Hematopoietic multipotent progenitor cell treated with erythropoietin and hydrocortisone succinate and interleukin-3 and kit ligand, for 15 days (in vitro differentiated cells): ENCODE measurements around the gene VPS52.

Experiments used
- DNase-seq: peaks from one replicate; pipeline ENCODE4 v3.0.0-alpha.2; 2015; ENCODE audit warnings: low spot score

Gene VPS52

DNA sequence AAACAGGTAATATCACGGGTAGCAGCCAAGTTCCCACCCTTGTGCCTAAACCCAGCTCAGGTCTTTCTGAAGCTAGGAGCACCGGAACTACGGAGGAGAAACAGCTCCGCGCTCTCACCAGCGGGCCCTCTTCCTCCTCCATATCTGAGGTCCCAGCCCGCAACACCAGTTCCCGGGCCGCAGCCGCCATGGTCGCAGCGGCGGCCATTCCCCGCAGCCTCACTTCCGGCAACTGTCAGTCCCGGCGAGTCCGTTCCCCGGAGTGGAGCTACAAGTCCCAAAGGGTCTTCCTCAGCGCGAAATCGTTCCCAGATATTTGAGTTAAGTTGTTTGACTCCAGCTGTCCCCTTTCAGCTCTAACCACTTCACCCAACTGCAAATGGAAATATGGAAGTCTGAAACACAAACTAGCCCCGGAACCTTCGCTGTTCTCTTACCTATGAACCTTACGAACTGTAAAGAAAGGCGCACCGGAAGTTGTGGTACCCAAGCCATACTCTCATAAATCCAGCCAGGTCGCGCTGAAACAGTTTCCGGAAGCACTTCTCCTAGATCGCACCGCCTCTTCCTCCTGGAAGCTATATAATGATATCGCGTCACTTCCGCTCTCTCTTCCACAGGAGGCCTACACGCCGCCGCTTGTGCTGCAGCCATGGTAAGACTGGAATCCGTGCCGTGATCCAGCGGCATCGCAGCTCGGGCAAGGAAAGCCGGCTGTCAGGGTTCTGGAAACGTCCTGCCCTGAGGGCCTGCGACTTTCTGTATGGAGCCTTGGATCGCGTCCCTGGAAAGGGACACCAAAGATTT is at the start of gene VPS52, which contains the start of gene RPS18:
Gene VPS52, minus strand, starts transcription at position 409 of the 807 bp plus-strand sequence. Its CDS starts 201 bp downstream, at position 208.
Gene RPS18, plus strand, starts transcription at position 608 of the 807 bp plus-strand sequence. Its CDS starts 45 bp downstream, at position 653.
- DNase-seq, result peak; percentile 99

DNA sequence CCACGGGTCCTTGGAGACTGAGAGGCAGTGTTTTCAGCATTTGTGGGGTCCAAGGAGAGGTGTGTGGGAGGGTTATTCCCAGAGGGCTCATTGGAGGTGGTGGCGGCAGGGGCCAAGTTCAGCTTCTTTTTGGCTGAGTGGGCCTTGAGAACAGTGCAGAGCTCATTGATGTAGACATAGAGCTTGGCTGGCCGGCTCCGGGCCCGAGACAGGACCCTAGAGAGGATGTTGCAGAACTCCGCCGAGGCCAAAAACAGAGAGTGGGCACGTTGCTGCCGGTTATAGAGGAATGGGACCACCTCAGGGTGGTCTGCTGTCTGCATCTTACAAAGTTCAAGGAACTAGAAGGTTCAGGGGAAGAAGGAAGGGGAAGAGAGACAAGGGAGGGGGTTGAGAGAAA is 49.6 kb upstream of the VPS52 start:
- DNase-seq, result no peak

- no peak for DNase-seq
Observed at GRCh38 chr6:33320315-33321181, 48.9 kb upstream of the VPS52 start.

- no peak for DNase-seq
Observed at GRCh38 chr6:33319939-33320314, 48.3 kb upstream of the VPS52 start.

GRCh38 chr6:33318426-33319073 is 46.9 kb upstream of the VPS52 start:
- DNase-seq, result no peak

GRCh38 chr6:33317669-33318425 is 46.2 kb upstream of the VPS52 start, which contains the start of gene ZBTB22:
TSS of gene ZBTB22 (minus strand) at chr6:33317744. CDS start at chr6:33316916, 828 bp downstream.
- DNase-seq, result peak; percentile 99

DNA sequence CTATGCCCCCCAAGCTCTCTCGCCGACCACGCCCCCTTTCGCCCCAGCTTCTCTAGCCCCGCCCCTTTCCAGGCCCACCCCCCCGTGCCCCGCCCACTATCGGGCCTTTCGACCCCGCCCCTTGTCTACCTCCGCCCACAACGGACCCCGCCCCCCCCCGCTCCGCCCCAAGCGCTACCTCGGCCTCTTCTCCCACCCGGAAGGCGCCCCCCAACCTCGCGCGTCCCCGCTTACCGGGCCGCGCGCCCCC is 45.7 kb upstream of the VPS52 start:
- peak; percentile 80 for DNase-seq

DNA sequence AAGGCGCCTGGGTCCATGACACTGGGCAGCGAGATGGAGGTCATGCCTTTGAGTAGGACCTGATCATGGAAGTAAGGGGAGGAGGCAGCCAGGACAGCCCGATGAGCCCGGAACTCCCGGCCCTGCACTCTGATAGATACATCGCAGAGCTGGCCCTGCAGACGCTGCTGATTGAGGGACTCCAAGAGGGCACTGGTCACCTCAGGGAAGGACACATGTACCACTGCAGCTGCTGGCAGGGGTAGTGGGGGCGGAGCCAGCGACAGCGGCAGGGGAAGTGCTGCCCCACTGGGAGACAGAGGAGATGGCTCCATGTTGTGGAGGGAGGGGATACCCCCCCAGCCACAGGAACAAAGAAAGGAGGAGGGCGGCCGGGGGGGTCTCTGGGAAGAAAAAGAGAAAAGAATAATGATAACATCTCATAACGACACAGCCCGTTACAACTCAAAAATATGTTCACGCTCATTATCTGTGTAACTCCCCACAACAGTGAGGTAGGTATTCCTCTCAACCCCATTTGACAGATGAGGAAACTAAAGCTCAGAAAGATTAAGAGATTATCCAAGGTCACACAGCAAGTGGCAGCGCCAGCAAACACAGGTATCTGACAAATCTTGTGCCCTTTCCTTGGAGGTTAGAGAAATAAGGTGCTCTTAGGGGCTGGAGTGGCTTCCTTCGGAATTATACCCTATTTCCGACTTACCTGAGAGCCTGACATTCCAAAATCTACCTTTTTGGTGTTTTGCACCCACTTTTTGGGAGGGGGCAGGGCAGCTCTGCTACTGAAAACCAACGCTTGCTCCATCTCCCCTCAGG is 45.1 kb upstream of the VPS52 start:
- no peak for DNase-seq

- no peak for DNase-seq
Observed at GRCh38 chr6:33315793-33316602, 44.3 kb upstream of the VPS52 start.

DNA sequence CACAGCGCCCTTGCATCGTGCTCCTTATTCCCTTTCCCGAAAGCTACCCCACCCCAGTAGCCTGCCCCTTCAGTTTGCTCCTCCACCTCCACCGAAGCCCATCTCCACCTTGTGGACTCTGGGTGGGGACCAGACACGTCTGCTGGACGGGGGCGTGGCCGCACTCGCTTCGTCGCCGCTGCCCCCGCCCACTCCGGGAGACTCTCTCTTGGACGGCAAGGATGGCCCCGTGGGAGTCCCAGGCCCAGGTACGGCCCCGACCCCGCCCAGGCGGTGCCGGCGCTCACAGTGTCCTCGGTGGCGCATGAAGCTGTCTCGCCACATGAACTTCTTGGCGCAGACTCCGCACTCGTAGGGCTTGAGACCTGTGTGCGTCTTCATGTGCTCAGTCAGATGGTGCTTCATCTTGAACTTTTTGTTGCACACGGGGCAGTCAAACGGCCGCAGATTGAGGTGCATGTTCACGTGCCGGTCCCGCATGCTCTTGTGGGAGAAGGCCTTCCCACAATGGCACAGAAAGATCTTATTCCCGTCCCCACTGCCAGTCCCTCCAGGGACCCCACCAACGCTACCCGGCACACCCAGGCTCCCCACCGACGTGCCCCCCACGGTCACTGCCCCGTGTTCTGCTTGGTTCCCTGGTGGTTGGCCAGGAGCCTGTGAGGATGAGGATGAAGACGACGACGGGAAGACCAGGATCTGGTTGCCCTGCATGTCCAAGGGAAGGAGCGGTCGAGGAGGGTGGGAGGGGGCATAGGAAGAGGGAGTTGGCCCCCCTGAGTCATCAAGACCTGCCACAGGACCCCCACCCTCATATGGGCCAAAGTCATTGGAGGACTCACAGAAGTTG is 43.5 kb upstream of the VPS52 start:
- peak; percentile 59 for DNase-seq

- DNase-seq, result peak; percentile 58
Observed at GRCh38 chr6:33314515-33314942, 42.9 kb upstream of the VPS52 start.

GRCh38 chr6:33313709-33314514 is 42.2 kb upstream of the VPS52 start, which contains the start of gene TAPBP:
TSS of gene TAPBP (minus strand) at chr6:33314078. CDS start at chr6:33314041, 37 bp downstream.
- peak; percentile 77 for DNase-seq

GRCh38 chr6:33313105-33313708 is 41.5 kb upstream of the VPS52 start:
- DNase-seq, result peak; percentile 23

DNA sequence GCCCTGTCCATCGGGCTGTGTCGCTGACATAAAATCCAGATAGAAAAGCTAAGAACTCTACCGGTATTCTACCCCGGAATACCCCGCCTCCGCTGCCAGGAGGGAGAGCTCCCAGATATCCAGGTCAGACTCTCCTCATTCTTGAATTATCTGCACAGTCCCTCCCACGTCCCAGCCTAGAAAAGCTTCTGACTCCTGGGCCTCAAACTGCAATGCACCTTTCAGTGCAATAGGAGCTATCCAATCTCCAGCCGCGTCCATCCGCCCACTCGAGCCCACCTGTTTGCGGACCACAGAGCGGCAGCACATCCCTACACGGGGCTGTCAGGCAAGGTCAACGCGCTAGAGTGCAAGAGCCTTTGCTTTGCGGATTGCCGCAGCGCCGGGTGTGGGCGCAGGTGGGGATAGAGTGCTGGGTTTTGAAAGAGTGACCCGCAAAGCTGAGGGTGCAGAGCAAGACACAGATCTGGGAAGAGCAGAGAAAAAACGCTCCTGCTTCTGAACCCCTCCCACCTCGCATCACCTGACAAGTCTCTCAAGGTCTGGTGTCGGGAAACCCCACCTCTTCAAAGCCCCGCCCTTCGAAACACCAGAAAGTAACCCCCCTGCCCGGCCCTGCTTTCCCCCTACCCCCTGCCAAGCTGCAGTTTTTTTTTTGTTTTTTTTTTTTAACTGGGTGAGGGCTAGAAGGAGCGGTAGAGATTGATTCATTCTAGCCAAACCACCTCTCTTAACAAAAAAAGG is 40.9 kb upstream of the VPS52 start:
- peak; percentile 70 for DNase-seq

DNA sequence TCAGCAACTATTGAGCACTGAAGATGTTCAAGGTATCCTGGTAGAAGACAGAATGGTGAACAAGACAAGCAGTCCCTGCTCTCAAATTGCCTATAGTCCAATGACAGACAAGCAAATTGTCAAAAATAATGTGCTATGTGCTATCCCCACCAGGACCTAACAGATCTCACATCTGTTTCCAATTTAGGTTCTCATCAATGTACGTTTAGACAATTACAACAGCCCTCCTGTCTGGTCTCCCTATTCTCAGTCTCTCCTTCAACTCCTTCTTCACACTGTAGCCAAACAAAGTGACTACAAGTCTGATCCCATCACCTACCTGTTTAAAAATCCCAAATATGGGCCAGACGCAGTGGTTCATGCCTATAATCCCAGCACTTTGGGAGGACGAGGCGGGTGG is 34.7 kb upstream of the VPS52 start:
- DNase-seq, result no peak

DNA sequence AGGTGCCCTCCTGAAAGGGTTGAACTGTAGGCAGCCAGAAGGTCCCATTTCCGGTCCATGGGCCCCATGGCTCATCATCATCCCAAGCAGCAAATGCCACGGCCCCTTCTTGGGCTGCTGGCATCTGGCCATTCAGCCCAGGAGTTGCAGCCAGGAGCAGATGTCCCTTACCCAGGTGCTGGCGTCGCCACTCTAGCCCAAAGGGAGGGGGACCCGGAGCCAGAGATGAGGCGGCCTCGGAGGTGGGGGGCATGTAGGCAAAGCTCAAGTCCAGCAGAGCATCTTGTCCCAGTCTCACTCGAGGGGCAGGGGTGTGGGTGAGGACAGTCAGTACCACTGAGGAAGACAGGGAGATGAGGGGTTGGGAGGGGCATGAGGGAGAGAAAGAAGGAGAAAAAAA is 33.4 kb upstream of the VPS52 start:
- no peak for DNase-seq

- no peak for DNase-seq
Observed at GRCh38 chr6:33304216-33304615, 32.5 kb upstream of the VPS52 start.
